ENCODE measurements around the gene GFY. TPM values are rescaled to one million over a fixed set of nuclear protein-coding genes. Genes with fewer than 3 reads are reported as not detected.
"Not testable (repeated sequence)": the region's sequence is repeated elsewhere in the genome, so short reads cannot be mapped to it uniquely, and the experiment has no call there.

Gene GFY
- total RNA-seq, 1 experiment from 2014 or later: not detected

DNA sequence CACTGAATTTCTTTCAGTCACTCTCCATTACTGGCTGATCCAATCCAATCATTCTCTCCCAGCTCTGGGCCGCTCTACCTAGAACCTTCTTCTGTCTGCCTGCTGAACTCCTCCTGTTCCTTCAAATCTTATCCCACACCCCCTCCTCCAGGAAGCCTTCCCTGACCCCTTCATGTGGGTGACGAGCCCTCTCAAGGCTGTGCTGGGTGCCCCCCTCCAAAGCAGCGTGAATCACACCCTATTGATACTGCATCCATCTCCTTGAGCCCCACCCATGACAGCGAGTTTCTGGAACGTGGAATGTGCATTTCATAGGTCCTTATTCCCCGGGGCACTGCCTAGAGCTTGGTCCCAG lies 23.2 kb downstream of the GFY start:
- Histone ChIP-seq H3K4me1 (replicated peaks) (peaks cover 7% of the 10 kb centered on the region), H3K4me3 (no peak overlapping the region), H3K9me3 (replicated peaks) (no peaks in the 10 kb centered on the region), H3K27me3 (replicated peaks) (no peaks in the 10 kb centered on the region), H3K36me3 (peaks cover 28% of the 10 kb centered on the region), H3K27ac (no peak overlapping the region)
- no peak for DNase-seq (ENCODE audit: low read depth in 1 of 2, low spot score in 2 of 2)

GRCh38 chr19:49450405-49450804 lies 25.2 kb downstream of the GFY start:
- DNase-seq (ENCODE audit: low read depth in 1 of 2, low spot score in 2 of 2): no peak
- no peaks in the 10 kb centered on the region for H3K27me3 ChIP-seq (replicated peaks)
- no peak overlapping the region for H3K27ac ChIP-seq
- peaks cover 13% of the 10 kb centered on the region for H3K4me1 ChIP-seq (replicated peaks)
- H3K36me3 ChIP-seq: peaks cover 28% of the 10 kb centered on the region
- no peak overlapping the region for H3K4me3 ChIP-seq
- no peaks in the 10 kb centered on the region for H3K9me3 ChIP-seq (replicated peaks)

GRCh38 chr19:49451430-49452181 lies 26.4 kb downstream of the GFY start, which contains the start of gene PIH1D1:
Gene PIH1D1, minus strand, starts transcription at chr19:49451814. Its CDS starts 240 bp downstream, at chr19:49451574.
- Histone ChIP-seq H3K27me3 (replicated peaks) (no peaks in the 10 kb centered on the region), H3K27ac (peak within 1 kb of the TSS; percentile 88), H3K4me3 (peak within 1 kb of the TSS; percentile 55), H3K36me3 (peaks cover 26% of the 10 kb centered on the region), H3K4me1 (replicated peaks) (peaks cover 25% of the 10 kb centered on the region), H3K9me3 (replicated peaks) (no peaks in the 10 kb centered on the region)
- peak; percentile 94 to 99 for DNase-seq (ENCODE audit: low read depth in 1 of 2, low spot score in 2 of 2)

GRCh38 chr19:49453013-49453756 lies 28.0 kb downstream of the GFY start, which contains the start of gene ALDH16A1:
Gene ALDH16A1, plus strand, starts transcription at chr19:49453225. Its CDS starts 107 bp downstream, at chr19:49453332.
- peaks cover 25% of the 10 kb centered on the region for H3K4me1 ChIP-seq (replicated peaks)
- H3K27me3 ChIP-seq (replicated peaks): no peaks in the 10 kb centered on the region
- peak within 1 kb of the TSS; percentile 55 for H3K4me3 ChIP-seq
- H3K27ac ChIP-seq: peak within 1 kb of the TSS; percentile 88
- DNase-seq (ENCODE audit: low read depth in 1 of 2, low spot score in 2 of 2): peak; percentile 98 to 99
- H3K9me3 ChIP-seq (replicated peaks): no peaks in the 10 kb centered on the region
- H3K36me3 ChIP-seq: peaks cover 11% of the 10 kb centered on the region

GRCh38 chr19:49453757-49454240 lies 28.6 kb downstream of the GFY start:
- Histone ChIP-seq H3K4me1 (replicated peaks) (peaks cover 25% of the 10 kb centered on the region), H3K36me3 (peaks cover 8% of the 10 kb centered on the region; the same call in 1 of the 2 replicates), H3K27ac (peak overlapping the region; percentile 88), H3K27me3 (replicated peaks) (no peaks in the 10 kb centered on the region), H3K9me3 (replicated peaks) (no peaks in the 10 kb centered on the region), H3K4me3 (peak overlapping the region; percentile 55)
- no peak for DNase-seq (ENCODE audit: low read depth in 1 of 2, low spot score in 2 of 2)

- Histone ChIP-seq H3K4me3 (no peak overlapping the region), H3K9me3 (replicated peaks) (no peaks in the 10 kb centered on the region), H3K27me3 (replicated peaks) (no peaks in the 10 kb centered on the region), H3K27ac (peak overlapping the region; percentile 80), H3K4me1 (replicated peaks) (peaks cover 25% of the 10 kb centered on the region), H3K36me3 (peaks cover 5% of the 10 kb centered on the region)
- DNase-seq (ENCODE audit: low read depth in 1 of 2, low spot score in 2 of 2): peak in 1 of 2 experiments; percentile 58
Observed at GRCh38 chr19:49455773-49456172, 30.6 kb downstream of the GFY start.

DNA sequence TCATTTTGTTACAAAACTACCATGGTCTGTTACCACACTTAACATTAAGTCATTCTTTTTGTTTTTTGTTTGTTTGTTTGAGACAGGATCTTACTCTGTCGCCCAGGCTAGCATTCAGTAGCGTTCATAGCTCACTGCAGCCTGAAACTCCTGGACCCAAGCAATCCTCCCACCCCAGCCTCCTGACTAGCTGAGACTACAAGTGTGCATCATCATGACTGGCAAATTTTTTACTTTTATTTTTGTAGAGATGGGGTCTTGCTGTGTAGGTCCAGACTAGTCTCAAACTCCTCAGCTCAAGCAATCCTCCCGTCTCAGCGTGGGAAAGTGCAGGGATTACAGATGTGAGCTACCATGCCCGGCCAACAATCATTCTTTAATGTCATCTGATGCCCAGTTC lies 31.1 kb downstream of the GFY start:
- peaks cover 25% of the 10 kb centered on the region for H3K4me1 ChIP-seq (replicated peaks)
- H3K27me3 ChIP-seq (replicated peaks): no peaks in the 10 kb centered on the region
- H3K4me3 ChIP-seq: no peak overlapping the region
- H3K36me3 ChIP-seq: peaks cover 5% of the 10 kb centered on the region
- H3K9me3 ChIP-seq (replicated peaks): no peaks in the 10 kb centered on the region
- peak in 1 of 2 experiments; percentile 31 for DNase-seq (ENCODE audit: low read depth in 1 of 2, low spot score in 2 of 2)
- H3K27ac ChIP-seq: peak overlapping the region; percentile 80

DNA sequence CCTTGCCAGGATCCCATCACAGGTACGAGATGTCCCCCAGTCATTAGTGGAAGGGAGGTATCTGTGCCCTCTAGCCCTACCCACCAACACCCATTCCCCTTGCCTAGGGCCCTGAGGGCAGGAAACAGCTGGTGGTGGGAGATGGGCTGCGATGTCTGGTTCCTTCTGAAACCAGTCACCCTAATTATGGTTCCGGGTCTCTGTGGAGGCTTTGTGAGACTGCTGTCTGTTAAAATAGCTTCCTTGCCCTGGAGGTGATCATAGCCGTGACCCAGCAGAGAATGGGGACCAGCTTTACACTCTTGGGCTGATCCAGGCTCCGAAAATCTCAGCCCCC lies 33.3 kb downstream of the GFY start:
- no peak for DNase-seq (ENCODE audit: low read depth in 1 of 2, low spot score in 2 of 2)
- Histone ChIP-seq H3K4me1 (replicated peaks) (peaks cover 22% of the 10 kb centered on the region), H3K4me3 (no peak overlapping the region), H3K27ac (no peak overlapping the region), H3K27me3 (replicated peaks) (no peaks in the 10 kb centered on the region), H3K36me3 (peaks cover 5% of the 10 kb centered on the region), H3K9me3 (replicated peaks) (no peaks in the 10 kb centered on the region)

- peaks cover 17% of the 10 kb centered on the region for H3K4me1 ChIP-seq (replicated peaks)
- H3K4me3 ChIP-seq: no peak overlapping the region
- H3K9me3 ChIP-seq (replicated peaks): no peaks in the 10 kb centered on the region
- H3K36me3 ChIP-seq: peaks cover 12% of the 10 kb centered on the region
- H3K27ac ChIP-seq: no peak overlapping the region
- H3K27me3 ChIP-seq (replicated peaks): no peaks in the 10 kb centered on the region
- DNase-seq (ENCODE audit: low read depth in 1 of 2, low spot score in 2 of 2): no peak
Observed at GRCh38 chr19:49459388-49459787, 34.2 kb downstream of the GFY start.

DNA sequence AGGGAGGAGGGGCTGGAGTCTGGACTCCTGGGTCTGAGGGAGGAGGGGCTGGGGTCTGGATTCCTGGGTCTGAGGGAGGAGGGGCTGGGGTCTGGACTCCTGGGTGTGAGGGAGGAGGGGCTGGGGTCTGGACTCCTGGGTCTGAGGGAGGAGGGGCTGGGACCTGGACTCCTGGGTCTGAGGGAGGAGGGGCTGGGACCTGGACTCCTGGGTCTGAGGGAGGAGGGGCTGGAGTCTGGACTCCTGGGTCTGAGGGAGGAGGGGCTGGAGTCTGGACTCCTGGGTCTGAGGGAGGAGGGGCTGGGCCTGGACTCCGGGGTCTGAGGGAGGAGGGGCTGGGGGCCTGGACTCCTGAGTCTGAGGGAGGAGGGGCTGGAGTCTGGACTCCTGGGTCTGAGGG lies 35.9 kb downstream of the GFY start:
- not testable (repeated sequence) for H3K4me3 ChIP-seq; H3K27me3 ChIP-seq (replicated peaks); H3K27ac ChIP-seq; DNase-seq (ENCODE audit: low read depth in 1 of 2, low spot score in 2 of 2); H3K9me3 ChIP-seq (replicated peaks); H3K4me1 ChIP-seq (replicated peaks)
- peaks cover 23% of the 10 kb centered on the region for H3K36me3 ChIP-seq

GRCh38 chr19:49461656-49462055 lies 36.5 kb downstream of the GFY start:
- Histone ChIP-seq H3K27ac (no peak overlapping the region), H3K9me3 (replicated peaks) (no peaks in the 10 kb centered on the region), H3K36me3 (peaks cover 23% of the 10 kb centered on the region), H3K4me1 (replicated peaks) (peaks cover under 1% of the 10 kb centered on the region; the same call in 1 of the 2 replicates), H3K4me3 (no peak overlapping the region), H3K27me3 (replicated peaks) (no peaks in the 10 kb centered on the region)
- no peak for DNase-seq (ENCODE audit: low read depth in 1 of 2, low spot score in 2 of 2)

DNA sequence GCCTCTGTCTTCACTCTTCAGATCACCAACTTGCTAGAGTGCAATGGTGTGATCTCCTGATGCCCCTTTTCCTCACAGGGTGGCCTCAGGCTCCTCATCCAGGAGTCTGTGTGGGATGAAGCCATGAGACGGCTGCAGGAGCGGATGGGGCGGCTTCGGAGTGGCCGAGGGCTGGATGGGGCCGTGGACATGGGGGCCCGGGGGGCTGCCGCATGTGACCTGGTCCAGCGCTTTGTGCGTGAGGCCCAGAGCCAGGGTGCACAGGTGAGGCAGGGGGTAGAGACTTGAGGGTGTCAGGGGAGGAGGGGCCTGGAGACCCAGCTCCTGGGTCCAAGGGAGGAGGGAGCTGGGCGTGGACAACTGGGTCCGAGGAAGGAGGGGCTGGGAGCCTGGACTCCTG lies 37.3 kb downstream of the GFY start:
- Histone ChIP-seq H3K4me3 (no peak overlapping the region), H3K27me3 (replicated peaks) (no peaks in the 10 kb centered on the region), H3K4me1 (replicated peaks) (no peaks in the 10 kb centered on the region), H3K27ac (no peak overlapping the region), H3K9me3 (replicated peaks) (no peaks in the 10 kb centered on the region), H3K36me3 (peaks cover 23% of the 10 kb centered on the region)
- no peak for DNase-seq (ENCODE audit: low read depth in 1 of 2, low spot score in 2 of 2)

GRCh38 chr19:49463960-49464740 lies 39.0 kb downstream of the GFY start:
- Histone ChIP-seq H3K9me3 (replicated peaks) (no peaks in the 10 kb centered on the region), H3K27me3 (replicated peaks) (no peaks in the 10 kb centered on the region), H3K36me3 (peaks cover 28% of the 10 kb centered on the region), H3K4me3 (no peak overlapping the region), H3K4me1 (replicated peaks) (no peaks in the 10 kb centered on the region), H3K27ac (no peak overlapping the region)
- no peak for DNase-seq (ENCODE audit: low read depth in 1 of 2, low spot score in 2 of 2)

All from SJSA1 (cell line).